Measurements from ENCODE around the gene ASF1A.

- TF ChIP-seq CTCF (IDR thresholded peaks at IDR 0.05) (no peak), POLR2A (IDR thresholded peaks at IDR 0.05) (no peak)
Measured at GRCh38 chr6:118867181-118867580, 26.8 kb upstream of the ASF1A start.

Data from heart left ventricle (tissue), 13 donors.